Inflammatory macrophage treated with lipopolysaccharide for 1 hour (primary cell): ENCODE results near the gene IGSF8.
"Not testable (repeated sequence)": the region's sequence is repeated elsewhere in the genome, so short reads cannot be mapped to it uniquely, and the experiment has no call there.

ENCODE experiments used
- DNase-seq, 2 donors: peaks; one replicate each; pipeline ENCODE4 v3.0.0-alpha.2; 2020 to 2022

IGSF8 gene

GRCh38 chr1:160127381-160127780 lies 29.0 kb upstream of the IGSF8 start:
- no peak for DNase-seq

- DNase-seq = not testable (repeated sequence)
These were observed 27.9 kb upstream of the IGSF8 start for GRCh38 chr1:160126342-160126741.

GRCh38 chr1:160125746-160126145 lies 27.3 kb upstream of the IGSF8 start:
- peak in 1 of 2 donors; percentile 20 for DNase-seq

GRCh38 chr1:160124705-160125478 lies 26.5 kb upstream of the IGSF8 start:
- peak in 1 of 2 donors; percentile 19 for DNase-seq

- DNase-seq = no peak
These were observed 25.3 kb upstream of the IGSF8 start for GRCh38 chr1:160123726-160124125.

GRCh38 chr1:160122978-160123495 lies 24.6 kb upstream of the IGSF8 start:
- DNase-seq = no peak

- DNase-seq = no peak
These were observed 23.0 kb upstream of the IGSF8 start for GRCh38 chr1:160121388-160121787.

- no peak for DNase-seq
These were observed 22.4 kb upstream of the IGSF8 start for GRCh38 chr1:160120797-160121196.

- no peak for DNase-seq
These were observed 20.5 kb upstream of the IGSF8 start for GRCh38 chr1:160118928-160119327.

GRCh38 chr1:160117709-160118183 lies 19.3 kb upstream of the IGSF8 start:
- no peak for DNase-seq

GRCh38 chr1:160117300-160117699 lies 18.9 kb upstream of the IGSF8 start:
- DNase-seq = no peak

GRCh38 chr1:160116283-160117147 lies 18.1 kb upstream of the IGSF8 start:
- DNase-seq = no peak

GRCh38 chr1:160115545-160116282 lies 17.3 kb upstream of the IGSF8 start, which contains the start of gene ATP1A2:
TSS of gene ATP1A2 (plus strand) at chr1:160115759. CDS start at chr1:160115862, 103 bp downstream.
- no peak for DNase-seq

- DNase-seq = no peak
These were observed 15.7 kb upstream of the IGSF8 start for GRCh38 chr1:160114085-160114484.

- DNase-seq = no peak
These were observed 15.0 kb upstream of the IGSF8 start for GRCh38 chr1:160113407-160113806.

- no peak for DNase-seq
These were observed 13.9 kb upstream of the IGSF8 start for GRCh38 chr1:160112357-160112756.

GRCh38 chr1:160111462-160111861 lies 13.0 kb upstream of the IGSF8 start:
- DNase-seq = not testable (repeated sequence)

GRCh38 chr1:160109686-160110085 lies 11.3 kb upstream of the IGSF8 start:
- DNase-seq = no peak

- DNase-seq = peak; percentile 71 to 81
These were observed 10.7 kb upstream of the IGSF8 start for GRCh38 chr1:160108888-160109662.

- no peak for DNase-seq
These were observed 9.1 kb upstream of the IGSF8 start for GRCh38 chr1:160107512-160107911.

GRCh38 chr1:160105155-160105554 lies 6.7 kb upstream of the IGSF8 start:
- no peak for DNase-seq

GRCh38 chr1:160104486-160104885 lies 6.1 kb upstream of the IGSF8 start:
- DNase-seq = peak; percentile 70 to 75
